ENCODE measurements around the gene DEPDC5. TPM values are rescaled to one million over a fixed set of nuclear protein-coding genes. Genes with fewer than 3 reads are reported as not detected.

Gene DEPDC5
- total and polyA plus RNA-seq, 2 donors: 9.3 to 33.1 TPM

- 100% methylated on average over 1 of the region's 1 CpG for WGBS
- Histone ChIP-seq H3K4me1 (ENCODE audit: insufficient read depth) (no peaks in the 10 kb centered on the region), H3K4me3 (ENCODE audit: low read depth, low read length) (no peak overlapping the region), H3K36me3 (ENCODE audit: insufficient read depth) (no peaks in the 10 kb centered on the region), H3K27ac (ENCODE audit: low read depth) (no peak overlapping the region)
- no peak for DNase-seq (ENCODE audit: extremely low spot score)
Measured at GRCh38 chr22:31833930-31834329, 80.1 kb downstream of the DEPDC5 start.

- H3K4me3 ChIP-seq (ENCODE audit: low read depth, low read length): no peak overlapping the region
- DNase-seq (ENCODE audit: extremely low spot score): no peak
- 83% methylated on average over 5 of the region's 5 CpGs for WGBS
- H3K4me1 ChIP-seq (ENCODE audit: insufficient read depth): no peaks in the 10 kb centered on the region
- no peaks in the 10 kb centered on the region for H3K36me3 ChIP-seq (ENCODE audit: insufficient read depth)
- H3K27ac ChIP-seq (ENCODE audit: low read depth): no peak overlapping the region
Measured at GRCh38 chr22:31836010-31836409, 82.2 kb downstream of the DEPDC5 start.

GRCh38 chr22:31838917-31839316 is 85.1 kb downstream of the DEPDC5 start:
- H3K4me3 ChIP-seq (ENCODE audit: low read depth, low read length): no peak overlapping the region
- WGBS: 76% methylated on average over 3 of the region's 3 CpGs
- no peaks in the 10 kb centered on the region for H3K4me1 ChIP-seq (ENCODE audit: insufficient read depth)
- no peaks in the 10 kb centered on the region for H3K36me3 ChIP-seq (ENCODE audit: insufficient read depth)
- H3K27ac ChIP-seq (ENCODE audit: low read depth): no peak overlapping the region
- no peak for DNase-seq (ENCODE audit: extremely low spot score)

- no peaks in the 10 kb centered on the region for H3K4me1 ChIP-seq (ENCODE audit: insufficient read depth)
- 92% methylated on average over 1 of the region's 1 CpG for WGBS
- no peak for DNase-seq (ENCODE audit: extremely low spot score)
Measured at GRCh38 chr22:31839986-31840385, 86.2 kb downstream of the DEPDC5 start.

GRCh38 chr22:31840585-31840984 is 86.8 kb downstream of the DEPDC5 start:
- no peak overlapping the region for H3K27ac ChIP-seq (ENCODE audit: low read depth)
- no peaks in the 10 kb centered on the region for H3K36me3 ChIP-seq (ENCODE audit: insufficient read depth)

More at GRCh38 chr22:31839986-31840385, 86.2 kb downstream of the DEPDC5 start:
- no peak overlapping the region for H3K4me3 ChIP-seq (ENCODE audit: low read depth, low read length)
- no peak overlapping the region for H3K27ac ChIP-seq (ENCODE audit: low read depth)
- H3K36me3 ChIP-seq (ENCODE audit: insufficient read depth): no peaks in the 10 kb centered on the region

GRCh38 chr22:31841078-31841827 is 87.4 kb downstream of the DEPDC5 start:
- Histone ChIP-seq H3K36me3 (ENCODE audit: insufficient read depth) (no peaks in the 10 kb centered on the region), H3K4me3 (ENCODE audit: low read depth, low read length) (no peak overlapping the region), H3K4me1 (ENCODE audit: insufficient read depth) (no peaks in the 10 kb centered on the region), H3K27ac (ENCODE audit: low read depth) (no peak overlapping the region)
- 86% methylated on average over 8 of the region's 8 CpGs for WGBS
- no peak for DNase-seq (ENCODE audit: extremely low spot score)

More at GRCh38 chr22:31840585-31840984, 86.8 kb downstream of the DEPDC5 start:
- Histone ChIP-seq H3K4me1 (ENCODE audit: insufficient read depth) (no peaks in the 10 kb centered on the region), H3K4me3 (ENCODE audit: low read depth, low read length) (no peak overlapping the region)
- DNase-seq (ENCODE audit: extremely low spot score): no peak

- DNase-seq (ENCODE audit: extremely low spot score): no peak
- 93% methylated on average over 4 of the region's 4 CpGs for WGBS
- no peak overlapping the region for H3K4me3 ChIP-seq (ENCODE audit: low read depth, low read length)
- H3K4me1 ChIP-seq (ENCODE audit: insufficient read depth): no peaks in the 10 kb centered on the region
- H3K27ac ChIP-seq (ENCODE audit: low read depth): no peak overlapping the region
- no peaks in the 10 kb centered on the region for H3K36me3 ChIP-seq (ENCODE audit: insufficient read depth)
Measured at GRCh38 chr22:31843526-31843925, 89.7 kb downstream of the DEPDC5 start.

- WGBS: 96% methylated on average over 17 of the region's 17 CpGs
Measured at GRCh38 chr22:31844941-31845340, 91.1 kb downstream of the DEPDC5 start.

GRCh38 chr22:31846161-31847115 is 92.6 kb downstream of the DEPDC5 start:
- Histone ChIP-seq H3K27ac (ENCODE audit: low read depth) (no peak overlapping the region), H3K4me3 (ENCODE audit: low read depth, low read length) (no peak overlapping the region), H3K4me1 (ENCODE audit: insufficient read depth) (no peaks in the 10 kb centered on the region), H3K36me3 (ENCODE audit: insufficient read depth) (no peaks in the 10 kb centered on the region)
- no peak for DNase-seq (ENCODE audit: extremely low spot score)
- 76% methylated on average over 6 of the region's 6 CpGs for WGBS

More at GRCh38 chr22:31844941-31845340, 91.1 kb downstream of the DEPDC5 start:
- no peak overlapping the region for H3K4me3 ChIP-seq (ENCODE audit: low read depth, low read length)
- H3K4me1 ChIP-seq (ENCODE audit: insufficient read depth): no peaks in the 10 kb centered on the region
- no peaks in the 10 kb centered on the region for H3K36me3 ChIP-seq (ENCODE audit: insufficient read depth)
- no peak for DNase-seq (ENCODE audit: extremely low spot score)
- no peak overlapping the region for H3K27ac ChIP-seq (ENCODE audit: low read depth)

GRCh38 chr22:31848411-31848810 is 94.6 kb downstream of the DEPDC5 start:
- 94% methylated on average over 1 of the region's 1 CpG for WGBS
- Histone ChIP-seq H3K36me3 (ENCODE audit: insufficient read depth) (no peaks in the 10 kb centered on the region), H3K27ac (ENCODE audit: low read depth) (no peak overlapping the region), H3K4me1 (ENCODE audit: insufficient read depth) (no peaks in the 10 kb centered on the region), H3K4me3 (ENCODE audit: low read depth, low read length) (no peak overlapping the region)
- no peak for DNase-seq (ENCODE audit: extremely low spot score)

- no peak for DNase-seq (ENCODE audit: extremely low spot score)
- Histone ChIP-seq H3K4me1 (ENCODE audit: insufficient read depth) (no peaks in the 10 kb centered on the region), H3K36me3 (ENCODE audit: insufficient read depth) (no peaks in the 10 kb centered on the region), H3K27ac (ENCODE audit: low read depth) (no peak overlapping the region), H3K4me3 (ENCODE audit: low read depth, low read length) (no peak overlapping the region)
- 96% methylated on average over 3 of the region's 3 CpGs for WGBS
Measured at GRCh38 chr22:31850135-31850534, 96.3 kb downstream of the DEPDC5 start.

- no peak for DNase-seq (ENCODE audit: extremely low spot score)
- no peak overlapping the region for H3K4me3 ChIP-seq (ENCODE audit: low read depth, low read length)
- H3K27ac ChIP-seq (ENCODE audit: low read depth): no peak overlapping the region
- WGBS: 87% methylated on average over 9 of the region's 9 CpGs
- H3K36me3 ChIP-seq (ENCODE audit: insufficient read depth): no peaks in the 10 kb centered on the region
- H3K4me1 ChIP-seq (ENCODE audit: insufficient read depth): no peaks in the 10 kb centered on the region
Measured at GRCh38 chr22:31852691-31853421, 99.0 kb downstream of the DEPDC5 start.

- 93% methylated on average over 6 of the region's 6 CpGs for WGBS
- Histone ChIP-seq H3K36me3 (ENCODE audit: insufficient read depth) (peaks cover 2% of the 10 kb centered on the region), H3K4me3 (ENCODE audit: low read depth, low read length) (no peak overlapping the region), H3K4me1 (ENCODE audit: insufficient read depth) (no peaks in the 10 kb centered on the region), H3K27ac (ENCODE audit: low read depth) (no peak overlapping the region)
- DNase-seq (ENCODE audit: extremely low spot score): no peak
Measured at GRCh38 chr22:31853736-31854495, 100.1 kb downstream of the DEPDC5 start.
